ENCODE data around the gene LRRC10B.

DNA sequence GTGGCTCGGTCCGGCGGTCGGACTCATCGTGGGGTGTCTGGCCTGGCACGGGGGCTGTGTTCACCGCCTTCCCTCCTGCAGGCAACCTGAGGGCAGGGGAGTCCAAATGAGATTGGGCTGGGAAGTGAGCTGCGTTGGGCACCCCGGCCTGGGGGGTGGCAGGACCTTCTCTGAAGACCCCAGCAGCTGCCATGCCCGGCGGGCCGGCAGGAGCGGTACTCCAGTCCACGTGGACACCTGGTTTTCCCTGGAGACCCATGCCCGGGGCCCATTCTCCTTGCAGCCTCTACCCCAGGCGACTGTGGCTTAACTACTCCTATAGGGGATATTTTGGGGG is 24.5 kb downstream of the LRRC10B start:
- TF ChIP-seq EP300 (IDR thresholded peaks at IDR 0.05) (no peak), JUNB (IDR thresholded peaks at IDR 0.05) (no peak), MYC (IDR thresholded peaks at IDR 0.05; ENCODE audit: borderline replicate concordance, low read length) (no peak), POLR2A (IDR thresholded peaks at IDR 0.05; ENCODE audit: low read length) (no peak), SREBF2 (IDR thresholded peaks at IDR 0.05) (no peak), ZNF302 (CRISPR knock-in tag; IDR thresholded peaks at IDR 0.05) (no peak), CBX2 (IDR thresholded peaks at IDR 0.05; ENCODE audit: borderline replicate concordance, low read depth) (no peak), RCOR1 (IDR thresholded peaks at IDR 0.05; ENCODE audit: low read depth, low read length) (no peak), RFX5 (IDR thresholded peaks at IDR 0.05) (no peak)
- TF ChIP-seq, protein P1, sequence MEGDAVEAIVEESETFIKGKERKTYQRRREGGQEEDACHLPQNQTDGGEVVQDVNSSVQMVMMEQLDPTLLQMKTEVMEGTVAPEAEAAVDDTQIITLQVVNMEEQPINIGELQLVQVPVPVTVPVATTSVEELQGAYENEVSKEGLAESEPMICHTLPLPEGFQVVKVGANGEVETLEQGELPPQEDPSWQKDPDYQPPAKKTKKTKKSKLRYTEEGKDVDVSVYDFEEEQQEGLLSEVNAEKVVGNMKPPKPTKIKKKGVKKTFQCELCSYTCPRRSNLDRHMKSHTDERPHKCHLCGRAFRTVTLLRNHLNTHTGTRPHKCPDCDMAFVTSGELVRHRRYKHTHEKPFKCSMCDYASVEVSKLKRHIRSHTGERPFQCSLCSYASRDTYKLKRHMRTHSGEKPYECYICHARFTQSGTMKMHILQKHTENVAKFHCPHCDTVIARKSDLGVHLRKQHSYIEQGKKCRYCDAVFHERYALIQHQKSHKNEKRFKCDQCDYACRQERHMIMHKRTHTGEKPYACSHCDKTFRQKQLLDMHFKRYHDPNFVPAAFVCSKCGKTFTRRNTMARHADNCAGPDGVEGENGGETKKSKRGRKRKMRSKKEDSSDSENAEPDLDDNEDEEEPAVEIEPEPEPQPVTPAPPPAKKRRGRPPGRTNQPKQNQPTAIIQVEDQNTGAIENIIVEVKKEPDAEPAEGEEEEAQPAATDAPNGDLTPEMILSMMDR (IDR thresholded peaks at IDR 0.05): no peak
